HG03469 (cell line): ENCODE results near the gene MAF.

Experiments
- ATAC-seq: cut with Tn5 transposase; IDR thresholded peaks from one replicate; pipeline ENCODE4 v1.9.1; 2021; ENCODE audit warnings: mild to moderate bottlenecking, moderate library complexity, moderate number of reproducible peaks; ENCODE audit not compliant: unreplicated experiment

MAF gene

GRCh38 chr16:79600638-79601091, at the start of gene MAF:
MAF (minus strand) TSS chr16:79600737; CDS start chr16:79599902, 835 bp downstream.
- ATAC-seq = no peak

- no peak for ATAC-seq
Observed at GRCh38 chr16:79648826-79649225, 48.3 kb upstream of the MAF start.

GRCh38 chr16:79647586-79647985, 47.0 kb upstream of the MAF start:
- no peak for ATAC-seq

- no peak for ATAC-seq
Observed at GRCh38 chr16:79645701-79646100, 45.2 kb upstream of the MAF start.

- ATAC-seq = no peak
Observed at GRCh38 chr16:79644971-79645667, 44.6 kb upstream of the MAF start.

GRCh38 chr16:79642652-79643051, 42.1 kb upstream of the MAF start:
- no peak for ATAC-seq

GRCh38 chr16:79640513-79641360, 40.2 kb upstream of the MAF start:
- ATAC-seq = no peak

- no peak for ATAC-seq
Observed at GRCh38 chr16:79639576-79640311, 39.2 kb upstream of the MAF start.

- no peak for ATAC-seq
Observed at GRCh38 chr16:79638386-79638785, 37.8 kb upstream of the MAF start.

- no peak for ATAC-seq
Observed at GRCh38 chr16:79635488-79635887, 35.0 kb upstream of the MAF start.

- ATAC-seq = no peak
Observed at GRCh38 chr16:79634298-79634697, 33.8 kb upstream of the MAF start.

GRCh38 chr16:79632289-79632688, 31.8 kb upstream of the MAF start:
- ATAC-seq = no peak

GRCh38 chr16:79628988-79629387, 28.5 kb upstream of the MAF start:
- no peak for ATAC-seq

- ATAC-seq = peak; percentile 84
Observed at GRCh38 chr16:79628501-79628975, 28.0 kb upstream of the MAF start.

- no peak for ATAC-seq
Observed at GRCh38 chr16:79627092-79627491, 26.6 kb upstream of the MAF start.

GRCh38 chr16:79625738-79626137, 25.2 kb upstream of the MAF start:
- ATAC-seq = no peak

GRCh38 chr16:79623824-79624223, 23.3 kb upstream of the MAF start:
- ATAC-seq = no peak

GRCh38 chr16:79623062-79623461, 22.5 kb upstream of the MAF start:
- no peak for ATAC-seq

- ATAC-seq = no peak
Observed at GRCh38 chr16:79621027-79621426, 20.5 kb upstream of the MAF start.

- no peak for ATAC-seq
Observed at GRCh38 chr16:79618692-79619050, 18.1 kb upstream of the MAF start.

- ATAC-seq = no peak
Observed at GRCh38 chr16:79618041-79618691, 17.6 kb upstream of the MAF start.
